AG09309 (cell line): ENCODE results near the gene LY6G6F.

ENCODE experiments used
- DNase-seq: peaks from one replicate; pipeline ENCODE4 v3.0.0-alpha.2; 2010; ENCODE audit warnings: low read depth
- H3K4me3 ChIP-seq: 2 replicates; pipeline ENCODE4 v1.5.1; 2011; ENCODE audit warnings: mild to moderate bottlenecking, low read depth, low read length, moderate library complexity; ENCODE audit not compliant: control insufficient read depth
- CTCF ChIP-seq: IDR thresholded peaks from 2 replicates; pipeline ENCODE4 v1.5.1; 2011; ENCODE audit warnings: mild to moderate bottlenecking, low read depth, low read length, inconsistent platforms; ENCODE audit not compliant: insufficient read depth, control insufficient read depth; ENCODE audit errors: missing control alignments

Gene LY6G6F

GRCh38 chr6:31740397-31741223, 33.9 kb downstream of the LY6G6F start:
- peak overlapping the region; percentile 94 for H3K4me3 ChIP-seq
- no peak for DNase-seq
- no peak for TF ChIP-seq CTCF

- H3K4me3 ChIP-seq, result no peak overlapping the region
- DNase-seq, result no peak
- TF ChIP-seq CTCF, result no peak
Measured at GRCh38 chr6:31741815-31742214, 35.1 kb downstream of the LY6G6F start.

GRCh38 chr6:31742894-31743293, 36.2 kb downstream of the LY6G6F start:
- no peak overlapping the region for H3K4me3 ChIP-seq
- no peak for DNase-seq
- TF ChIP-seq CTCF, result no peak

GRCh38 chr6:31744422-31744821, 37.8 kb downstream of the LY6G6F start:
- no peak for DNase-seq
- TF ChIP-seq CTCF, result no peak
- H3K4me3 ChIP-seq, result no peak overlapping the region

GRCh38 chr6:31749301-31750036, 42.8 kb downstream of the LY6G6F start:
- no peak for DNase-seq
- no peak for TF ChIP-seq CTCF
- no peak overlapping the region for H3K4me3 ChIP-seq

- TF ChIP-seq CTCF, result no peak
- DNase-seq, result no peak
- H3K4me3 ChIP-seq, result no peak overlapping the region
Measured at GRCh38 chr6:31750411-31751022, 43.9 kb downstream of the LY6G6F start.
